ENCODE measurements around the gene BTBD2.

GRCh38 chr19:1981253-1981652, 34.3 kb downstream of the BTBD2 start:
- no peak for TF ChIP-seq CTCF (optimal IDR thresholded peaks at IDR 0.05 in 1 of 3, IDR thresholded peaks at IDR 0.05 in 1 of 3, conservative IDR thresholded peaks at IDR 0.05 in 1 of 3; ENCODE audit: extremely low read depth in 1 of 3, insufficient read depth in 2 of 3, low read length in 3 of 3)
- no peak for TF ChIP-seq EZH2 (IDR thresholded peaks at IDR 0.05; ENCODE audit: low read length)
